GM12865 (cell line): ENCODE data around the gene RASSF8.

ENCODE experiments used
- DNase-seq: peaks from one replicate; pipeline ENCODE4 v3.0.0; 2010; ENCODE audit warnings: low read depth
- H3K4me3 ChIP-seq: 2 replicates; pipeline ENCODE4 v1.5.1; 2011; ENCODE audit warnings: mild to moderate bottlenecking, low read depth, low read length, control low read depth
- TF ChIP-seq, protein P1 (sequence below): IDR thresholded peaks from 2 replicates; pipeline ENCODE4 v1.5.1; 2011; ENCODE audit warnings: low read length, control low read depth, low read depth, inconsistent platforms; ENCODE audit not compliant: insufficient read depth; ENCODE audit errors: missing control alignments

Gene RASSF8

DNA sequence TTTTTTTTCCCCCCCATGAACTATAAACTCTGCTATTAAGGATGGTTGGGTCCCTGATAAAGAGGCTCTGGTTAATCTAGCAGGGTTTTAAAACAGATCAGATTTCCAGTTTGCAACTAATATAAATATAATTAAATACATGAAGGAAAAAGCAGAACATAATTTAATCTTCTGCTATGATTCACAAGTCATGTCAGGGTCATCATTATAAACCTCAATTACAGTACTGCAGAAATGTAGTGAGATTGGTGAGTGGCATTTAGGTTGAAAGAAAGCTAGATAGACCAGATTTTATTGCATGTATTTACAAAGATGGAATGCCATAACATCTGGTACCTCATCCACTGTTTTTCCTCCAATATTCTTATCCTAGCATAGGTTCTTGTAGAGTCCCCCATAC, 14.5 kb upstream of the RASSF8 start:
- no peak for DNase-seq

DNA sequence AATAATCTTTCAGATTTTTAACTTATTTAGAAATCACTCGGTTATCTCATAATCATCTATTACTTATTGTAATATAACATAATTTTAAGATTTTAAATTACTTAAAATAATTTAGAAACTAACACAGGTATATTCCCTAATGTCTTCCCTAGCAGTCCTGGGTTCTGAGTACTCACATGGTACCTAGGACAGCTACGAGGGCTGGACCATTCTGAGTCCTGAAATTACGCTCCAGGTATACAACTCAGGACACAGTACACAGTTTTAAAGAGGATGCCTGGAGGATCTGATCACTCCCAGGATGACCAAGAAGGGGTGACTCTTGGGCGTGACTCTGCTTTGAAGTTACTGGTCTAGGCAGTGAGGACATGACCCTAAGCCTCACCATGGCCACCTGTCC, 9.1 kb upstream of the RASSF8 start:
- TF ChIP-seq, protein P1, sequence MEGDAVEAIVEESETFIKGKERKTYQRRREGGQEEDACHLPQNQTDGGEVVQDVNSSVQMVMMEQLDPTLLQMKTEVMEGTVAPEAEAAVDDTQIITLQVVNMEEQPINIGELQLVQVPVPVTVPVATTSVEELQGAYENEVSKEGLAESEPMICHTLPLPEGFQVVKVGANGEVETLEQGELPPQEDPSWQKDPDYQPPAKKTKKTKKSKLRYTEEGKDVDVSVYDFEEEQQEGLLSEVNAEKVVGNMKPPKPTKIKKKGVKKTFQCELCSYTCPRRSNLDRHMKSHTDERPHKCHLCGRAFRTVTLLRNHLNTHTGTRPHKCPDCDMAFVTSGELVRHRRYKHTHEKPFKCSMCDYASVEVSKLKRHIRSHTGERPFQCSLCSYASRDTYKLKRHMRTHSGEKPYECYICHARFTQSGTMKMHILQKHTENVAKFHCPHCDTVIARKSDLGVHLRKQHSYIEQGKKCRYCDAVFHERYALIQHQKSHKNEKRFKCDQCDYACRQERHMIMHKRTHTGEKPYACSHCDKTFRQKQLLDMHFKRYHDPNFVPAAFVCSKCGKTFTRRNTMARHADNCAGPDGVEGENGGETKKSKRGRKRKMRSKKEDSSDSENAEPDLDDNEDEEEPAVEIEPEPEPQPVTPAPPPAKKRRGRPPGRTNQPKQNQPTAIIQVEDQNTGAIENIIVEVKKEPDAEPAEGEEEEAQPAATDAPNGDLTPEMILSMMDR = no peak
- no peak overlapping the region for H3K4me3 ChIP-seq
- DNase-seq = no peak

More for the DNA sequence above, 14.5 kb upstream of the RASSF8 start:
- no peak overlapping the region for H3K4me3 ChIP-seq
- TF ChIP-seq, protein P1 = no peak

DNA sequence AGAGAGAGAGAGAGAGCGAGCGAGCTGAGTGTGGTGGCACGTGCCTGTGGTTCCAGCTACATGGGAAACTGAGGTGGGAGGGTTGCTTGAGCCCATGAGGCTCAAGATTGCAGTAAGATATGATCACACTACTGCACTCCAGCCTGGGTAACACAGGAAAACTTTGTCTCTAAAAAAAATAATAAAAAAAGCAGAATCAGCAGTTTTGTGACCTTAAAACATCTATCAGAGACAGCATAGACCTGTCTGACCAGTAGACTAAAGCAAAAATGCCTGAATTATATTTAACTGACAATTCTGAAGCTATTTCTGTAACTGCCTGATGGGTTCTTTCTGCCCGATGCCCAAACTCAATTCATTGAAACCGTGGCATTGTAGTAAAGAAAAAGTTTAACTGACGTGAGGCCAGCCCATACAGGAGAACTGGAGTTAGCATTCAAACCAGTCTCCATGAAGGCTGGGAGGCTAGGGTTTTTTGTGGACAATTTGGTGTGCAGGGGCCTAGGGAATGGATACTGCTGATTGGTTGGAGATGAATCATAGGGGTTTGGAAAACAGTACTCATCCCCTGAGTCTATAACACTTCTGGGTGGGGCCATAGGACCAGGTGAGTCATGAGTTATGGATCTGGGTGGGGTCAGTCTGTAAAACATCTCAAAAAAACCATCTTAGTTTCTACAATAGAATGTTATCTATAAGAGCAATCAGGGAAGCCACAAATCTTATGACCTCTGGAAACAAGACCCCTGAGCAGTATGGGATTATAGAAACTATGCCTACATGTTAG, 8.0 kb upstream of the RASSF8 start:
- no peak for DNase-seq
- no peak overlapping the region for H3K4me3 ChIP-seq
- TF ChIP-seq, protein P1 = no peak

DNA sequence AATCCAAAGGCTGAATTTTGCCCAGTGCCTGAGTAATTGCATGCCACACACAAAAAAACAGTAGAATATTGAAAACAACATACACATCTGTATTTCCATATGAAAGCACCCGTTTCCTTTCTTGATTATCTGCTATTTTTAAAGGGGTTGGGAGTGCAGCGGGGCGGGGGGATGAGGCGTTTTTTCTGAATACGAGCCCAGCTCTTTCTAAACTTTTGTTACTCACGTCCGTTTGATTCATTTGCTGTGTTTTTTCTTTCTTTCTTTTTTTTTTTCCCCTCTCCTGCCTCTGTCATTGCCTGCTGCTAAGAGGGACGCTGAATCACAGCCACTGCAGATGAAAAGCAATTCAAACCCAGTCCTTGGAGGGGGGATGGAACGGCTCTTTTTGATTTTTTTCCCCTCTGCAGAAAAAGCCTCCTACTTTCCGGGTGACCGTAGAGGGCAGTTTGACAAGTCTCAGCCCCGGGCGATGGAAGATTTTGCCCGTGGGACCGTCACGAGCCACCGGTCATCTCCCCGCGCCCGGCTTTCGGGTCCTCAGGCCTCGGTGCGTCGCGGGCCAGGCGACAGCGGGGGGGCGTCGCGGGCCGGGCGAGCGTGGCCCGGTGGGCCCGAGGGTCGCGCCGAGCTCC, 572 bp upstream of the RASSF8 start:
- TF ChIP-seq, protein P1 = no peak
- peak; percentile 5 for DNase-seq
- H3K4me3 ChIP-seq = peak overlapping the region; percentile 43

DNA sequence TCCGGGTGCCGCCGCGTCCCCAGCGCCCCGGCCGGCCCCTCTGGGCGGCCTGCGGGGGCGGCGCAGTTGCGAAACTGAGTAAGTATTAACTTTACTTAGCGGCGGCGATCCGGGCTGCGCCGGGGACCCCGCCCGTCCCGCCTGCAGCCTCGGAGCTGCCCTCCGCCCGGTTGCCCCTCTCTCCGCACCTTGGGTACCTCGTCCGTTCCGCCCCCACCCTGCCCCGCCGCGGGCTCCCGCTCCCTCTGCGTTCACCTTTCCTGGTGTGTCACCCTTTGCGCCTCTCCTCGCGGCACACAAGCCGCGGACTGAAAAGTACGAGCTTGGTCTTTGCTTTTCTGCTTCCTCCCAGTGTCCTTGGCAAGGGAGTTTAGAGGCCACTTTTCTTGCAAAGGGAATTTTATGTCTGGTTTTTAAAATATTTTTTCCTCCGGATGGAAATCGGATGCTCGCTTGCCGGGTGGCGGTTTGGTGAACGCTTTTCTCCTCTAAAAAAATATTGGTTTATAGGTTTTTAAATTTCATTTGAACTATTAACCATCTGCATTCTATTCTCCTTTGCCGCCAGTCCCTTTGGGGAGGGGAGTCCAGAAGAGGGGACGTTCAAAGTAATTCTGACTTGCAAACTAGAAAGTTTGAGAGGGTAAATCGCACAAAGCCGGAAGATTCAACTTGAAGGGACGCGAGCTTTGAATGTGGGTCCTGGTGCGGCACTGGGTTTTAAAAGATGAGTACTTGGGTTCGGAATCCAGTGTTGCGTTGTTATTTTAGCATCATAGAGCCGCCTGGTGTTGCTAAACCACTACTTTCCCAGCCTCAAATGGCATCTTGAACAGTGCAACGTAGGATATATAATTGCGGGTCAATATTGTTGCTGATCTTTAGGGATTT, 834 bp downstream of the RASSF8 start:
- peak; percentile 9 for DNase-seq

DNA sequence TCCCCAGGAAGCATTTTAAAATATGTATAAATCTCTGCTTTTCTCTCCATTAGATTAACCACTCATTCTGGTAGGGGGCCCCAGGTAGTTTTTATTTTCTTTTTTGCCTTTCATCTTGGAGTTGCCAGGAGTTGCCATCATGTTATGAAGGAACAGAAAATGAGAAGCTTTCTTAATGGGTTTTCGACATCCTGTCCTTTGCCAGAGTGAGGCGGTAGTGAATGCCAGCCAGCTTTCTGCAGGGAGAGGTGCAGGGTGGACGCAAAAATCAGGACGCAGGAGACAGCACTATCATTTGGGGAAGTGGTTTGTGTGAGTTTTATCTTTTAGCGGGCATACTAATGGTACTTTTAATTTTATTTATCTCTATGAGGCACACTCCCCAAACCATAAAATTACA, 1.7 kb downstream of the RASSF8 start:
- TF ChIP-seq, protein P1 = no peak
- no peak for DNase-seq
- no peak overlapping the region for H3K4me3 ChIP-seq

More for the DNA sequence above, 834 bp downstream of the RASSF8 start:
- TF ChIP-seq, protein P1 = no peak
- H3K4me3 ChIP-seq = peak overlapping the region; percentile 52
